NCI-H1105 treated with DMSO at 0.1 percent for 48 hours (cell line): ENCODE results near the gene ELP4.
"Not testable (repeated sequence)": the region's sequence is repeated elsewhere in the genome, so short reads cannot be mapped to it uniquely, and the experiment has no call there.

ENCODE experiments used
- DNase-seq: peaks from one replicate; lab custom pipeline; 2025; lab: John Stamatoyannopoulos, UW

Gene ELP4

DNA sequence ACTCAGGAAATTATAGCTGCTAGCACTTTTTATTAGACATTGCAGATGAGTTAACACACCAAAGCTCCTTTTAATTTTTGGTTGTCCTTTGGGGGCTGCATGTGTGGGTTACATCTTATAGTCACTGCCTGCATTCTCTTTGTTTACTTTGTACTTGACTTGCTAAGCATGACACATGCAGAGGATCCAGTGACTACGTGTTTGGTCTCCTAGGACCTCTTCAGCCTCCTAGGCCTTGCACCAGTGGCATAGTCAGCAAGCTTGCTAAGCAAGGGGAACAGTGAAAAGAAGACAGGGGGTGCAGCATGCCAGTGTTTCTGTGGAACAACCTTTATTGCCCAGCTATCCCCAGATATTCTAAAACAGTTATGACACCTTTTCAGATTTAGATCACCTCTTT is 193.4 kb downstream of the ELP4 start:
- peak; percentile 27 for DNase-seq

DNA sequence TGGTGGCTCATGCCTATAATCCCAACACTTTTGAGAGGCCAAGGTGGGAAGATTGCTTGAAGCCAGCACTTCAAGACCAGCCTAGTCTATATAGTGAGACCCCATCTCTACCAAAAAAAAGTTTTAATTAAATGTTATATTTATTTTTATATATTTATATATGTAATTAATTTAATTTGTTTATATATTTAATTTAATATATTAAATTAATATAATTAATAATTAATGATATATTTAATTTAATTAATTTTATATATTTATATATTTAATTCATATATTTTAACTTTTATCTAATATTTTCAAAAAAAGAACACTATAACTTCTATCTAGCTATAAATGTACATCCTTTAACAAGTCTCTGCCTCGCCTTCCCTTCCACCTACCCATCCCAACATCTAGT is 196.8 kb downstream of the ELP4 start:
- DNase-seq = no peak

DNA sequence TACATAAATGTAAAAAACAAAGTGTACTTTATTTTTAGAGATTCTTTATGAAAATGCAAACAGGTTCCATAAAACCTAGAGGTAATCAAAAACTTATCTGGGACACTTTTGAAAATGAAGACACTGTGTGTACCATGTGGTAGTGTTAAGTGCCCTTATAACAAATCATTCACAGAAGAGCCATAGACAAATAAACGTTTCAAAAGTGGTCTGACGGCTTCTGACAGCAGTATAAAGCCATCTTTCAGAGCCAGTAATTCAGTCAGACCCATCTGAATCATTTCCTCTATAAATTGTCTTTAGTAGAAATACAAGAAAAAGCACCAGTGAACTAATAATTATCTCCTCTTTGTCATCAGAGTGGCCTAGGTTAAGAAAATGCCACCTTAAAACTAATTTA is 201.6 kb downstream of the ELP4 start:
- DNase-seq = peak; percentile 59

DNA sequence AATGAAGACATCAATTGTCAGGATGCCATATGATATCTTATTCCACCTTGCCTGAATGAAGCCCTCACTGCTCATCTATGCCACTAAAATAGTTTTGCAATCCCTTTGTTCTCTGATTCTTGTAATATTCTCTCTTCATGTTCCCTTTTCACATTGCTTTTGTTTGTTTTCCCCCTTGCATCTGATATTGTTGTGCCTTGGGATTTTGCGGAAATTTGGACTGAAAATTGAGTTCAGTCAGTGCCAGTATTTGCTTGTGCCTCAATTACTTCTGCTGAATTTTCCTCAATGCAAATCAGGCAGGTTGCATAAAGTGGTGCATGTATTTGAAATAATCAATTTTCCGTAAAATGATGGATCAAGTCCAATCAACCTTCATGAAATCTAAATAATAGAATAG is 203.3 kb downstream of the ELP4 start:
- DNase-seq = no peak

DNA sequence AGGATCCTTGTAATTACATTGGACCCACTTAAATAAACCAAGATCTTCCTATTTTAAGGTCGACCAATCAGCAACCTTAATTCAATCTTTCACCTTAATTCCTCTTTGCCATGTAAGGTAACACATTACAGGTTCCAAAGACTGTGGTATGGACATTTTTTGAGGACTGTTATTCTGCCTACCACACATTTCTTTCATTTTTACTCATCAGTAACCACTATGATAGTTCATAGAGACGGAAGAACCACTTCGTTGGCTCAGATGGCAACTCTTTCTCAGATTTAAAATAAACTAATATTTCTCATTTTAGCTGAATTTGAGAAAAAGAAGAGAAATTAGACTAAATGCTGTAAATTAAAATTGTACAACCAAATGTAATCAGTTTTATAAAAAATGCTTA is 205.3 kb downstream of the ELP4 start:
- DNase-seq = no peak

DNA sequence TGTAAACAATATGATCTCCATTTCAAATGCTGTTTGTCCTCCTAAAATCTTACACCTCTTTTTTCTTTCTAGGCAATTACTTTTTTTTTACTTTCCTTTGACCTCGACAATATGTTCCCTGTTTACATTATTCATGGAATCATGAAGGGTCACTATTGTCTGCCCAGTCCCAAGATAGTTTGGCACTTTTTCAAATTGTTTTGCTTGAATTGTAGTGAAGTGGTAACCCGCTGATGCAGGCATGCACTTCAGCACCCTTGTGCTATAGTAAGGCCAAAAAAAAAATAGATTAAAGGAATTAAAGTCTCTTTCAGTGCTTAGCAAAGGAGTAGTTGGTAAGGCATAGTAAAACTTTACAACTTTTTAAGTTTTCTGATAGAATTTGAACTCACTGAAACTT is 210.7 kb downstream of the ELP4 start:
- DNase-seq = no peak

DNA sequence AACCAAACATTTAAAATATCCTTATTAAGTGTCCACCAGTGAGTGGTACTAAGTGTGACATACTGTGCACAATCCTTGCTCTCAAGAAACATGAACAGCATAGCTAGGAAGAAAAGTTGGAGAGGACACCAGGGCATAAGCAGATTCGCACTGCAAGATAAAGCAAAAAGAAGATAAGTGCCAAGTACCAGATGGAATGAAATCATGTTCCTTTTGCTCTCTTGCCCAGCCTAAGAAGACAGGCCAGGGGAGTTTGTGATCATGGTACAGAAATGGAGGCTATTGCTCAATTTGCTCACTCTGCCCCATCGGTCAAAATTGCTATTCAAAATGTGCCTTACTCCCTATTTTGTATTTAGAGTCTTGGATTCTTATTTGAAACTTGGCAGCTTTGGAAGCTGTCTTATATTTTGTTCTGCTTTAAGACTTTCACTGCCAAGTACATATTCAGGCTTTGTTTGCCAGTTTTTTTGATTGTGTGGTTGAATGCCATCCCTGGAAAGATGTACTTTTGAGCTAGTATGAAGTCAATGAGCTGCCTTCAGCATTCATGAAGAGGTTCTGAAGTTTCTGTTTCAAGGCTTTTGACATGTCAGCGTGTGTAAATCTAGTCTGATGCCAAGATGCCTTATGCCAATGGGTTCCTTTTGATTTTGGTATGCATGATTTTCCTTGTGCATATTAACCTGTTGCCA is 211.3 kb downstream of the ELP4 start:
- no peak for DNase-seq

DNA sequence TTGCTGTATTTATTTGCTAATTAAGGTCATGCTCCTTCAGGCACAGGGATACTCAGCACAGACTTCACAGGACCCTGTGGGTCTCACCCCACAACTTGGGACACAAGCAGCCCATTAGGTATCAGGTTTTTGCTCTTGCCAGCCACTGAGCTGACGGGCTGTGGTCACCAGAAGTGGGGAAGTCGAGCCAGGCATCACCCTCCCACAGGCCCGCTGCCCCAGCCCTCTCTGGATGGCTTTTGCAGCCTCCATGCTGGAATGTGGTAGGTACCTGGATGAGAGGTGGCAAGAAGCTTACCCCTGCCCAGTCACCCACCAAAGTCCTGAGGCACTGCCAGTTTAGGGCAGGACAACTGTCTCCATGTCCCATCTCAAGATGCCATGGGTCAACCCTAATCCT is 213.2 kb downstream of the ELP4 start:
- DNase-seq = no peak

DNA sequence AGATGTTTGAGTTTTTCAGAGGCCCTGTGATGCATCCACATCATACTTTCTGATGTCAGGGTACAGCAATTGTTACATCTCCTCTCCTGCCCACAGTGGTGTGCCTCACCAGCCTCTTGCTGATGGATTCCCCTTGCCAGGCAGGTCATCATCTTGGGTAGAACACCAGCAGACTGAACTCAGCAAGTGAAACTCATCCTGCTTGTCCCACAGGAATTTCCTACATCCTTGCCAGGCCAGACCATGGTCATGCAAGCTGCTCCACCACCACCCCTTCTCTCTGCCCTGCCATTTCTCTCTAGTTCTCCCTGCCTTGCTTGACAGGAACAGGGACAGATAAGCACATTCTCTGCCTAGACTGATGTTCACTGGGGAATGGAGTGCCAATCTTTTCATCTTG is 215.6 kb downstream of the ELP4 start:
- DNase-seq = no peak

DNA sequence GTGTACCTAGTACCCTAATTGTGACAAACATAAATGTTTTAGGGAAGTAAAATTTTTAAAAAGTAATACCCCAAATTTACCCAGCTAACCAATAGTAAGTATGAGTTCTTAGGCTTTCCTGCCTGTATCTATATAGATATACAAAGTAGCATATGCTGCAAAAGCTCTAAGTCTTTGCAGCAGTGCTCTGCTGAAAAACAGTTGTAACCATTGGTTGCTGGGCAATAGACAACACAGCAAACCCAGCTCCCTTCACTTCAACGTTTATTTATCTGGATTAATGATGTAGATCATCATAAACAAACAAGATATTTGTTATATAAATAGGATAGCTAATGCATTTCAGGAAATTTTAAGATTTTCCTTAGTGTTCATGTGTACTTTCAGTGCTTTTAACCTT is 218.9 kb downstream of the ELP4 start:
- DNase-seq = no peak

DNA sequence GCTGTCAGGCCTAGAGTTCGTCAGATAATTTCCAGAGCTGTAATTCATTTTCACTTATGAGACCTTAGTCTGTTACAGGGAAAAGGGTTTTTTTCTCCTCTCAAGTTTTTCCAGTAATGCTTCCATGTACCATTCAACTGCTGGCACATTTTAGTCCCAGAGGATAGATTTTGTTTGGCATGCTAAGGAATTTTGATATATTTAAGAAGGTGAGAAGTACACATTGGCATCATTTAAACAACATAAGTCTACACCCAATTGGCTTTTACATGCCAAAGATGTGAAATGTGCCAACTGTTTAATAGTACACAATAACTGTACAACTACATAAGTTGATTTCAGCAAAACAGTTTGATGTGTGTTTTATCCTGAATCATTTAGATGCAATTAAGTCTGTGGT is 230.6 kb downstream of the ELP4 start:
- no peak for DNase-seq

DNA sequence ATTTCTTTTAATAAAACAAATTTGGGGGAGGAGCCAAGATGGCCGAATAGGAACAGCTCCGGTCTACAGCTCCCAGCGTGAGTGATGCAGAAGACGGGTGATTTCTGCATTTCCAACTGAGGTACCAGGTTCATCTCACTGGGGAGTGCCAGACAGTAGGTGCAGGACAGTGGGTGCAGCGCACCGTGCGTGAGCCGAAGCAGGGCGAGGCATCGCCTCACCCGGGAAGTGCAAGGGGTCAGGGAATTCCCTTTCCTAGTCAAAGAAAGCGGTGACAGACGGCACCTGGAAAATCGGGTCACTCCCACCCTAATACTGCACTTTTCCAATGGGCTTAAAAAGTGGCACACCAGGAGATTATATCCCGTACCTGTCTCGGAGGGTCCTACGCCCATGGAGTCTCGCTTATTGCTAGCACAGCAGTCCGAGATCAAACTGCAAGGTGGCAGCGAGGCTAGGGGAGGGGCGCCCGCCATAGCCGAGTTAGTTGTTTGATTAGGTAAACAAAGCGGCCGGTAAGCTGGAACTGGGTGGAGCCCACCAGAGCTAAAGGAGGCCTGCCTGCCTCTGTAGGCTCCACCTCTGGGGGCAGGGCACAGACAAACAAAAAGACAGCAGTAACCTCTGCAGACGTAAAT is 231.3 kb downstream of the ELP4 start:
- DNase-seq = not testable (repeated sequence)

DNA sequence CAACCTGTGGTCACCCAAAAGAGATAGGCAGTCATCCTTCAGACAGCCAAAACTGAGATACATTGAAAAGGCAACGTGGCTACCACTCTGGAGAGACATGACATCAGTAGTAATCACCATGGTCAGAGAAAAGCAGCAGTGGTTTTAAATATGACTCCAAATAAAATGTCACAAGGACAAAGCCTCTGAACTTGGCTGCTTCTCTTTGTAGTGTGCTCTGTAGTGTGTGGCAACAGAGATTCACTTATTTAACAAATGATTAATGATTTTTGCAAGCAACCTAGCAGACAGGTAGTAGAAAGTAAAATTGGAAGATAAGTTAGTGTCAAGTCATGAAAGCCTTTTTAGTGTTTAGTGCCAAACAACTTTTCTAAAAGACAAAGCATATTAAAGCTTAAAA is 238.0 kb downstream of the ELP4 start:
- DNase-seq = no peak

DNA sequence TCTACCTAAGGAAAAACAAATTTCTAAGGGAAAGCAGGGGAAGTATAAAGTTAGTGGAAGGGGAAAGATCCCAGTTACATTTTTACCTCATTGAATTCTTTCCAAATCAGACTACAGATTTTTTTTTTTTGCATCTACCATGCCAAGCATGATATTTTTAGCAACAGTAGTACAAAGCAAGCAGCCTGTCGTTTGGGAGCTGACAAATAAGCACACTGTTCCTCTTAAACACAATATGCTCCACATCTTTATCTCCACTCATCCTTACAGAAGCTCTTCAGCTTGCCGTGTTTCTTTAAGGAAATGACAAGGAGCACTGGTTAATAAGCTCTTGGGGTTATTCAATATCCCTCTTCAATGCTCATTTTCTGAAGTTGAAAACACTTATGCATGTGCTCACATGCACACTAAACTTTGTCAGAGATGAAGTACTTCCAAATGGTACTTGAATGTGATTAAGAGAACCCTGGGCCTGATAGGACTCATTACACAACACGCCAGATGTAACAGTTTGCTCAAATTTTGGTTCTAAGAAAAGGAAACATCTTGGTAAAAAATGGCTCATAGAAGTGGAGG is 247.8 kb downstream of the ELP4 start:
- peak; percentile 93 for DNase-seq

DNA sequence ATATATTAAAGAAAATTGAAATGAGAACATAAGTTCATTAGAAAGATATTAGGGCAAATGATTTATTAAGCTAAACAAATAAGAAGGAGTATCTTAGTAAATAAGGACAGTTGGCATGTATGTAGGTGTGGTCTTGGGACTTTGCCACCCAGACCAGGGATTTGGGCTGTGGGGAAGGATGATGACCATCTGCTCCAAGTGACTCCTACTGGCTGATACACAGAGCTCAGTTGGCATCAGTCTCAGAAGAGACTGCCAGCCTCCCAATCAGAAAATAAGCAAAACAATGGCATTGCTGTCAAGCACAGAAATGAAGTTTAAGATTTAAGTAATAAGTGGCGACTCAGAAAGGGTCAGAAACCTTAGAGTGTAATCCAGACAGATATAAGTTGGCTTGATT is 252.1 kb downstream of the ELP4 start:
- DNase-seq = no peak

DNA sequence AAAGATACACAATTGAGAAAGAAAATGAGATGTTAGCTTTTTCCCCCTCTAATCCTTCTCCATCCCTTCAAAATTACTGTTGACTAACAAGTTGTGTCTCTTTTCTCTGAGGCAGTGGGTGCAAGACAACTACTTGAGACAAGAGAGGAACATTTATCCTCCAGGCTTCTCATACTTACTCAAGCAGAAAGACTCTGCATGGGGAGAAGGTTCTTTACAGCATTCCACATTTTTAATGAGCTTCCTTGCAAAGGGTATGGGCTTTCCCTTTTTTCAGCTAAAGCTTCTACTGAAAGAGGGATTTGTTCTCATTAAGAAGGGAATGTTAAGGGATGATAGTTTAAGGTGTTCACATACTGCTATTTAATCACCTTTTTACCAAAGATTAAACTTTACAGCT is 253.7 kb downstream of the ELP4 start:
- DNase-seq = no peak

DNA sequence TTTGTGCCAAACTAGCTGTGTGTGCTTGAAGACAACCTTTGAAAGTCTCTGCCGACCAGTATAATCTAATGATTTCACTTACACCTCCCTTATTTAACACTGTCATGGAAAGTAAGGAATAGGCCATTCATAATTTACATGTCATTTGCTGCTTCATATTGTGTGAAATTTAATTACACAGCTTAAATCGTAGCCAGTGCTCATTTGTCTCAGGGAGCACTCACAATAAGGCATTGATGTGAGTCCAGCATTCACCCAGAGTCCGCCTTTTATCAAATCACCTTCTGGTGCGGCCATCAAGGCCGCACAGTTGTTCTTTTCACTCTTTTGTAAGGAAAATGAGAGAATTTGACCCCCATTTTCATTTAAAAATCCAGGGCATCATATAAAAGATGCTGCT is 254.7 kb downstream of the ELP4 start:
- DNase-seq = no peak

DNA sequence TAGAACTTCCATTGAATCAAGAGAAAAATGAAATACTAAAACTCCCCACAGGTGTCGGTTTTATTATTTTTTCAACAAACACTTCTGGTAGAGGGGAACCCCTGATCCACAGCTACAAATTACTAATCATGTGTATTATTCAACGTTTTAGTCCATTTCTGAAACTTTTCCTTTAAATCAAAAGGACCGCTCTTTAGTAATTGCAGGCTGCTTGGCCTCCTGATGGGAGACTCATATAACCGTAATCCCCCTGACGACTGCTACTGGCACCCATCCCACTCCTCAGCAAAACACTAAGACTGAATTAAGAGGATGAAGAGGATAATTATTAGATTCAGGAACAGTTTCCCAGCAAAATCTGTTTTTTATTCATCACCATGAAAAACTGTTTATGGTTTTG is 255.2 kb downstream of the ELP4 start:
- DNase-seq = peak; percentile 73

DNA sequence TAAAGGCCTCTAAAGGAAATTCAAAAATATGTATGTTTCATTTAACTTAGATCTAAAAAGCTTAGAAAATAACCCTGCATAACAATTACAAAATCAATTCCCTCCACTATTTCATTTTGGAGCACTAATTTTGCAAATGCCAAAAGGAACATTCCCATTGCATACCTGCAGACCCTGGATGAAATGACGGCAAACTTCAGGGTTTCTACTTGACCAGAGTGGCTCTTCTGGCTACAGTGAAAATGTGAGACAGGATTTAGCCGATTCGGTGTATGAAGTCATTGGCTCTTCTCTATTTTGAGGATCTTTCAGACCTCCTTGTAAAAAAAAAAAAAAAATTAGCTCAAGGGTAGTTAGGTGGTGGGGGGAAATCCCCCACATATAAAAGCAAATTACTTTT is 257.5 kb downstream of the ELP4 start:
- DNase-seq = no peak

DNA sequence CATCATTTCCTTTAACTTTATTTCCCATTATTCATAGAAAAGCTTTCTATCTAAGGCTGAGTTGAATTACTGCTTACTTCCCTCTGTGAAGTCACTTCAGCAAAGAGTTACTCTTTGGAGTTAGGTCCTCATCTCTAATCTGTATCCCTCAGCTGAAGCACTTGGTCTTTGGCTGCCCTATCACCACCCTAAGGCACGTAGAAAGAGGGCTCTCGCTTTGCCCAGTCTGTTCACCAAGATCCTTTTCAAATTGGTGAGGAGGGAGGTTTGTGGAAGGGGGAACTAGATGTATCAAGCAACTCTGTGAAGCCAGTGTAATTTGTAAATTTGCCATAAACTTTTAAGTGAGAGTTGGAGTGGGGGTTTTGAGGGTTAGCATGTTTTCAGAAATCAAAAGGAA is 258.1 kb downstream of the ELP4 start:
- DNase-seq = no peak

DNA sequence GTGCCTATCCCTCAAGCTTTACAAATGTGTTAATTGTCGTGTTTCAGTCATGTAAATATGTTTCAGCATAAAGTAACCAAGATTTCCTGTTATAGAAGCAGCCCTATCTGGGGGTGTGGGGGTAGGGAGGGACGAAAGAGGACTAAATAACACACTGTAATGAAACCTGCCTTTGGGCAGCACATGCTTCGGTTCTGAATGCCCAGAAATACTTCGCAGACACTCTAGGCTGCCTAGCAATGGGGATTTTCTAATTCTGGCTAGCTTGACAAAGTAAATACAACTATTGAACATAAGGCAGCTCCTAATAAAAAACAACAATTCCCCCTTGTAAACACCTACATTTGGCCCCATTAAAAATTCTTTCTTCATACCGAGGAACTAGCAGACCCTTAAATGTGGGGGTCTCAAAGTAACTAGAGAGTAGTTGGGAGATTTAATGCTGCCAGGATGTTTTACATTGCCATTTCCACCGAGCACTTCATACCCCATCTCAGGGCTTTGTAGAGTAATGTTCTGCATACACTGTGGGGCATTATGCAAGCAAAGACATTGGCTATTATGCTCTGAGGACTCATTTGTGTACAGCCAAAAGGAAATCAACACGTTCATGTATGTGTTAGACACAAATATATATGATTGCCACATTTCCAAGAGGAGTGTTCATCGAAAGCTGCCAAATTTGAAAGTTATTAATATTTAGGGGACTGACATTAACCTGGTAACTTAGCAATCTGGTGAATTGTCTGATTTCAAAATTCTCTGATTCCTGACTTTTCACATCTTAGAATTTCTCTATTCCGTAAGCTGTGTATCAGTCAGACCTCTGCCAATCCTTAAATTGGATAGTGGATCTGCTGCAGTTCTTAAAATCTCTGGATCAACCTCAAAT is 259.4 kb downstream of the ELP4 start:
- no peak for DNase-seq

DNA sequence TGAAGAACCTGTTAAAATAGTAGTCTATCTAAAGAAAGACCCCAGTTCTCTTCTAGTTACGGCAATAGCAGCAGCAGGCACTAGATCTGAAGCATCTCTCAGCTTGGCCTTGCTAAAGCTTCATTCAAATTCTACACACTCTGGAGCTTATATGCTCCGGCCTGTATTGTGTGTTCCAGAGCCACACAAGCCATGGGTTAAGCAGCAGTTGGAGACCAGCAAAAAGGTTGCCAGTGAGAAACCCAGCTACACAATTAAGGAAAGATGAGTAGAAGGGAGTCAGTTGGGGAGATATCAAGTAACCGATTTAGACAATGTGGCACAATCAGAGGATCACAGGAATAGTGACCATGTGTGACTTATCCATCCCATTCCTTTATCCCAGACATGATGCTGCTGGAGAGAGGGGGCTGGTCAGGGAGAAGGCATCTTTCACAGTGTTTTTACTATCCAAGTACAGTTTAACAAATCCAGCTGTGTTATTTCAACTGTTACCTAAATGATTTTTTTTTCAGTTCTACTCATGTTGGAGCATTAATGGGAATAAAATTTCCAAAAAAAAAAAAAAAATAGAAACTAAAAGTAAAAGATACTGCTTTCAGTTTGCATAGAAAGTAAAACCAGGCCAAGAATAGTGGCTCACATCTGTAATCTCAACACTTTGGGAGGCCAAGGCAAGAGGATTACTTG is 260.6 kb downstream of the ELP4 start:
- DNase-seq = no peak
